HG03139 (cell line): ENCODE measurements around the gene GLRA3.
"Not testable (repeated sequence)": the region's sequence is repeated elsewhere in the genome, so short reads cannot be mapped to it uniquely, and the experiment has no call there.

ENCODE experiments used
- ATAC-seq: cut with Tn5 transposase; IDR thresholded peaks from one replicate; pipeline ENCODE4 v1.9.1; 2021; ENCODE audit not compliant: unreplicated experiment

GLRA3 gene

GRCh38 chr4:174828845-174829701, at the start of gene GLRA3:
TSS of gene GLRA3 (minus strand) at chr4:174829247. CDS start at chr4:174828811, 436 bp downstream.
- ATAC-seq = peak; percentile 60

- no peak for ATAC-seq
These were observed 45.9 kb upstream of the GLRA3 start for GRCh38 chr4:174874898-174875297.

- ATAC-seq = no peak
These were observed 44.9 kb upstream of the GLRA3 start for GRCh38 chr4:174873931-174874330.

GRCh38 chr4:174873146-174873545, 44.1 kb upstream of the GLRA3 start:
- not testable (repeated sequence) for ATAC-seq

- no peak for ATAC-seq
These were observed 42.4 kb upstream of the GLRA3 start for GRCh38 chr4:174871407-174871806.

- no peak for ATAC-seq
These were observed 41.3 kb upstream of the GLRA3 start for GRCh38 chr4:174870311-174870710.

- no peak for ATAC-seq
These were observed 40.3 kb upstream of the GLRA3 start for GRCh38 chr4:174869339-174869738.

- ATAC-seq = no peak
These were observed 38.9 kb upstream of the GLRA3 start for GRCh38 chr4:174867903-174868302.

GRCh38 chr4:174865418-174865985, 36.5 kb upstream of the GLRA3 start:
- ATAC-seq = no peak

GRCh38 chr4:174864031-174864430, 35.0 kb upstream of the GLRA3 start:
- no peak for ATAC-seq

GRCh38 chr4:174860588-174860987, 31.5 kb upstream of the GLRA3 start:
- ATAC-seq = no peak

GRCh38 chr4:174859904-174860303, 30.9 kb upstream of the GLRA3 start:
- ATAC-seq = no peak

GRCh38 chr4:174856926-174857800, 28.1 kb upstream of the GLRA3 start:
- no peak for ATAC-seq

GRCh38 chr4:174855050-174855449, 26.0 kb upstream of the GLRA3 start:
- ATAC-seq = no peak

- no peak for ATAC-seq
These were observed 24.6 kb upstream of the GLRA3 start for GRCh38 chr4:174853629-174854028.

GRCh38 chr4:174848596-174848995, 19.5 kb upstream of the GLRA3 start:
- ATAC-seq = no peak

GRCh38 chr4:174847801-174848427, 18.9 kb upstream of the GLRA3 start:
- no peak for ATAC-seq

- ATAC-seq = no peak
These were observed 6.5 kb upstream of the GLRA3 start for GRCh38 chr4:174835536-174835935.

GRCh38 chr4:174834477-174834876, 5.4 kb upstream of the GLRA3 start:
- no peak for ATAC-seq

- ATAC-seq = no peak
These were observed 2.4 kb downstream of the GLRA3 start for GRCh38 chr4:174826660-174827059.

GRCh38 chr4:174815282-174815681, 13.8 kb downstream of the GLRA3 start:
- no peak for ATAC-seq
